SK-N-SH treated with all-trans-retinoic acid at 6 μM for 48 hours (cell line): Measurements from ENCODE around the gene DAW1.
"Not testable (repeated sequence)": the region's sequence is repeated elsewhere in the genome, so short reads cannot be mapped to it uniquely, and the experiment has no call there.

ENCODE experiments used
- ATAC-seq: fragments of 200-7000 bp; cut with Tn5 transposase; 3 replicates; pipeline ENCODE4 v1.9.1; 2020; ENCODE audit warnings: mild to moderate bottlenecking, moderate library complexity
- ARNTL ChIP-seq: fragments of 450-650 bp; formaldehyde crosslinking; IDR thresholded peaks from 2 replicates; pipeline ENCODE4 v1.5.0; 2020; ENCODE audit warnings: low read depth, mild to moderate bottlenecking, moderate library complexity, borderline replicate concordance
- BACH2 ChIP-seq: fragments of 250-450 bp; sonication (Bioruptor Pico); IDR thresholded peaks from 2 replicates; pipeline ENCODE4 v1.9.0; 2021; ENCODE audit warnings: mild to moderate bottlenecking, borderline replicate concordance
- CSDC2 ChIP-seq: fragments of 250-450 bp; sonication (Bioruptor Pico); IDR thresholded peaks from 2 replicates; pipeline ENCODE4 v1.5.0; 2020; ENCODE audit warnings: mild to moderate bottlenecking, moderate library complexity
- ESRRG ChIP-seq: fragments of 250-450 bp; sonication (Bioruptor Pico); IDR thresholded peaks from 2 replicates; pipeline ENCODE4 v1.6.1; 2021; ENCODE audit warnings: mild to moderate bottlenecking
- GLIS3 ChIP-seq: fragments of 250-450 bp; sonication (Bioruptor Pico); IDR thresholded peaks from 2 replicates; pipeline ENCODE4 v1.5.0; 2020; ENCODE audit warnings: mild to moderate bottlenecking, moderate library complexity
- ISL1 ChIP-seq: fragments of 250-450 bp; sonication (Bioruptor Pico); IDR thresholded peaks from 2 replicates; pipeline ENCODE4 v2.1.2; 2022; ENCODE audit warnings: mild to moderate bottlenecking, moderate library complexity
- OSR1 ChIP-seq: fragments of 250-450 bp; sonication (Bioruptor Pico); IDR thresholded peaks from 2 replicates; pipeline ENCODE4 v1.8.0; 2022; ENCODE audit warnings: moderate library complexity, mild to moderate bottlenecking, inconsistent platforms
- PPARA ChIP-seq: fragments of 250-450 bp; sonication (Bioruptor Pico); IDR thresholded peaks from 2 replicates; pipeline ENCODE4 v1.5.0; 2020; ENCODE audit warnings: mild to moderate bottlenecking, borderline replicate concordance
- RARB ChIP-seq: fragments of 250-450 bp; sonication (Bioruptor Pico); IDR thresholded peaks from 2 replicates; pipeline ENCODE4 v1.8.0; 2021; ENCODE audit warnings: mild to moderate bottlenecking, moderate library complexity
- SNAI2 ChIP-seq: fragments of 250-450 bp; sonication (Bioruptor Pico); IDR thresholded peaks from 2 replicates; pipeline ENCODE4 v1.5.0; 2020; ENCODE audit warnings: mild to moderate bottlenecking, moderate library complexity
- TCF4 ChIP-seq: fragments of 250-450 bp; sonication (Bioruptor Pico); IDR thresholded peaks from 2 replicates; pipeline ENCODE4 v1.8.0; 2021; ENCODE audit warnings: mild to moderate bottlenecking, moderate library complexity, borderline replicate concordance
- ZC3H10 ChIP-seq: fragments of 250-450 bp; sonication (Bioruptor Pico); IDR thresholded peaks from 2 replicates; pipeline ENCODE4 v1.5.1; 2021; ENCODE audit warnings: mild to moderate bottlenecking, moderate library complexity
- ZFP3 ChIP-seq: fragments of 250-450 bp; sonication (Bioruptor Pico); IDR thresholded peaks from 2 replicates; pipeline ENCODE4 v1.5.0; 2020; ENCODE audit warnings: mild to moderate bottlenecking, moderate library complexity
- ZFP30 ChIP-seq: fragments of 450-650 bp; formaldehyde crosslinking; IDR thresholded peaks from 2 replicates; pipeline ENCODE4 v1.5.0; 2022; ENCODE audit warnings: mild to moderate bottlenecking, moderate library complexity
- ZNF565 ChIP-seq: fragments of 450-650 bp; formaldehyde crosslinking; conservative IDR thresholded peaks from 2 replicates; pipeline ENCODE4 v1.5.0; 2020; ENCODE audit warnings: low read depth, mild to moderate bottlenecking, moderate library complexity
- ZNF70 ChIP-seq: fragments of 450-650 bp; formaldehyde crosslinking; IDR thresholded peaks from 2 replicates; pipeline ENCODE4 v1.5.0; 2020; ENCODE audit warnings: mild to moderate bottlenecking, moderate library complexity
- ZNF8 ChIP-seq: fragments of 450-650 bp; formaldehyde crosslinking; IDR thresholded peaks from 2 replicates; pipeline ENCODE4 v1.5.0; 2020; ENCODE audit warnings: mild to moderate bottlenecking, moderate library complexity
- TF ChIP-seq, protein P1 (sequence below): fragments of 250-450 bp; sonication (Bioruptor Pico); IDR thresholded peaks from 2 replicates; pipeline ENCODE4 v1.5.0; 2020; ENCODE audit warnings: mild to moderate bottlenecking, moderate library complexity
- TF ChIP-seq, protein P2 (sequence below): fragments of 250-450 bp; sonication (Bioruptor Pico); IDR thresholded peaks from 2 replicates; pipeline ENCODE4 v1.5.1; 2020; ENCODE audit warnings: low read depth, mild to moderate bottlenecking, moderate library complexity
- TF ChIP-seq, protein P3 (sequence below): fragments of 250-450 bp; sonication (Bioruptor Pico); IDR thresholded peaks from 2 replicates; pipeline ENCODE4 v1.8.0; 2020; ENCODE audit warnings: mild to moderate bottlenecking, moderate library complexity, borderline replicate concordance
- TF ChIP-seq, protein P4 (sequence below): fragments of 250-450 bp; sonication (Bioruptor Pico); IDR thresholded peaks from 2 replicates; pipeline ENCODE4 v1.5.1; 2021; ENCODE audit warnings: mild to moderate bottlenecking, moderate library complexity

DAW1 gene

DNA sequence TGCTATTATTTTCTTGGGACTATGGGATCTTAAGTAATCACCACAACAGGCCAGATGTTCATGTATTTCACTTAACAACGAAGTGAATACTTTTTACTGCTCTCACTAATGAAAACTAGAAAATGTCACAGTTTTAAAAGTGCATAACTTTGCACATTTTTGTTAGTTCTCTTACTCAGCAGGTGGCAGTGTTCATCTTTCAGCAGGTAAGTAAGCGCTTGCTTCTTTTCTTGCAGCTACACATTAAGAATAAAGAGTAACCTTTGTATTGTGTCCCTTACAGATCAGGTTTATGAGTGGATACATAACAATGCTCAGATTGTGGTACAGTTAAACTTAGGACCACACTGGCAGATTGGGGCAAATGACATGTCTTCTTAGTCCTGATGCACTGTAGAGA lies 61.0 kb downstream of the DAW1 start:
- no peak for ATAC-seq
- TF ChIP-seq ZNF70 (CRISPR knock-in tag) (no peak), ARNTL (CRISPR knock-in tag) (no peak), BACH2 (CRISPR knock-in tag) (no peak), SNAI2 (CRISPR knock-in tag) (no peak), TCF4 (no peak), GLIS3 (no peak), ZFP30 (CRISPR knock-in tag) (no peak), OSR1 (CRISPR knock-in tag) (no peak), ZC3H10 (CRISPR knock-in tag) (no peak), ESRRG (no peak), ZNF565 (CRISPR knock-in tag) (no peak), CSDC2 (CRISPR knock-in tag) (no peak), RARB (CRISPR knock-in tag) (no peak)
- TF ChIP-seq, protein P1, sequence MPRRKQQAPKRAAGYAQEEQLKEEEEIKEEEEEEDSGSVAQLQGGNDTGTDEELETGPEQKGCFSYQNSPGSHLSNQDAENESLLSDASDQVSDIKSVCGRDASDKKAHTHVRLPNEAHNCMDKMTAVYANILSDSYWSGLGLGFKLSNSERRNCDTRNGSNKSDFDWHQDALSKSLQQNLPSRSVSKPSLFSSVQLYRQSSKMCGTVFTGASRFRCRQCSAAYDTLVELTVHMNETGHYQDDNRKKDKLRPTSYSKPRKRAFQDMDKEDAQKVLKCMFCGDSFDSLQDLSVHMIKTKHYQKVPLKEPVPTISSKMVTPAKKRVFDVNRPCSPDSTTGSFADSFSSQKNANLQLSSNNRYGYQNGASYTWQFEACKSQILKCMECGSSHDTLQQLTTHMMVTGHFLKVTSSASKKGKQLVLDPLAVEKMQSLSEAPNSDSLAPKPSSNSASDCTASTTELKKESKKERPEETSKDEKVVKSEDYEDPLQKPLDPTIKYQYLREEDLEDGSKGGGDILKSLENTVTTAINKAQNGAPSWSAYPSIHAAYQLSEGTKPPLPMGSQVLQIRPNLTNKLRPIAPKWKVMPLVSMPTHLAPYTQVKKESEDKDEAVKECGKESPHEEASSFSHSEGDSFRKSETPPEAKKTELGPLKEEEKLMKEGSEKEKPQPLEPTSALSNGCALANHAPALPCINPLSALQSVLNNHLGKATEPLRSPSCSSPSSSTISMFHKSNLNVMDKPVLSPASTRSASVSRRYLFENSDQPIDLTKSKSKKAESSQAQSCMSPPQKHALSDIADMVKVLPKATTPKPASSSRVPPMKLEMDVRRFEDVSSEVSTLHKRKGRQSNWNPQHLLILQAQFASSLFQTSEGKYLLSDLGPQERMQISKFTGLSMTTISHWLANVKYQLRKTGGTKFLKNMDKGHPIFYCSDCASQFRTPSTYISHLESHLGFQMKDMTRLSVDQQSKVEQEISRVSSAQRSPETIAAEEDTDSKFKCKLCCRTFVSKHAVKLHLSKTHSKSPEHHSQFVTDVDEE: no peak

DNA sequence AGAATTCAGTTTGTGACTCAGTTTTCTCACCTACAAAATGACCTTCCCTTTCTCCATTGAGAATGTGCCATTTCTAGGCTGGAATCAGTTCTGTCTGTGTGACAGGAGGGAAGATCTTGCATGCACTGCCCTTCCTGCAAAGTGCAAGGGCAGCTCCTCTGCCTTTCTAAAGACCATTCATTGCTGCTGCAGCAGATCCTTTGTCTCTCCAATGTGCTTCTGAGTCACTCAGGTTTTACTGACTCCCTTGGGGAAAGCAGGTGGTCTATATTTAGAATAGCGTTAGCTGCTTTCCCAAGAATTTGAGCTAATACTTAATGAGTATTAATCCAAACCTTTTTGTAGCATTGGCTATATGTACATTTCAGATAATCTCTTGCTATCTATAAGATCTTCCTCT lies 62.5 kb downstream of the DAW1 start:
- no peak for TF ChIP-seq ZFP30 (CRISPR knock-in tag)
- TF ChIP-seq, protein P2, sequence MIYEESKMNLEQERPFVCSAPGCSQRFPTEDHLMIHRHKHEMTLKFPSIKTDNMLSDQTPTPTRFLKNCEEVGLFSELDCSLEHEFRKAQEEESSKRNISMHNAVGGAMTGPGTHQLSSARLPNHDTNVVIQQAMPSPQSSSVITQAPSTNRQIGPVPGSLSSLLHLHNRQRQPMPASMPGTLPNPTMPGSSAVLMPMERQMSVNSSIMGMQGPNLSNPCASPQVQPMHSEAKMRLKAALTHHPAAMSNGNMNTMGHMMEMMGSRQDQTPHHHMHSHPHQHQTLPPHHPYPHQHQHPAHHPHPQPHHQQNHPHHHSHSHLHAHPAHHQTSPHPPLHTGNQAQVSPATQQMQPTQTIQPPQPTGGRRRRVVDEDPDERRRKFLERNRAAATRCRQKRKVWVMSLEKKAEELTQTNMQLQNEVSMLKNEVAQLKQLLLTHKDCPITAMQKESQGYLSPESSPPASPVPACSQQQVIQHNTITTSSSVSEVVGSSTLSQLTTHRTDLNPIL (CRISPR knock-in tag): no peak
- TF ChIP-seq TCF4: no peak
- no peak for TF ChIP-seq ZNF8 (CRISPR knock-in tag)
- no peak for TF ChIP-seq GLIS3
- TF ChIP-seq, protein P3, sequence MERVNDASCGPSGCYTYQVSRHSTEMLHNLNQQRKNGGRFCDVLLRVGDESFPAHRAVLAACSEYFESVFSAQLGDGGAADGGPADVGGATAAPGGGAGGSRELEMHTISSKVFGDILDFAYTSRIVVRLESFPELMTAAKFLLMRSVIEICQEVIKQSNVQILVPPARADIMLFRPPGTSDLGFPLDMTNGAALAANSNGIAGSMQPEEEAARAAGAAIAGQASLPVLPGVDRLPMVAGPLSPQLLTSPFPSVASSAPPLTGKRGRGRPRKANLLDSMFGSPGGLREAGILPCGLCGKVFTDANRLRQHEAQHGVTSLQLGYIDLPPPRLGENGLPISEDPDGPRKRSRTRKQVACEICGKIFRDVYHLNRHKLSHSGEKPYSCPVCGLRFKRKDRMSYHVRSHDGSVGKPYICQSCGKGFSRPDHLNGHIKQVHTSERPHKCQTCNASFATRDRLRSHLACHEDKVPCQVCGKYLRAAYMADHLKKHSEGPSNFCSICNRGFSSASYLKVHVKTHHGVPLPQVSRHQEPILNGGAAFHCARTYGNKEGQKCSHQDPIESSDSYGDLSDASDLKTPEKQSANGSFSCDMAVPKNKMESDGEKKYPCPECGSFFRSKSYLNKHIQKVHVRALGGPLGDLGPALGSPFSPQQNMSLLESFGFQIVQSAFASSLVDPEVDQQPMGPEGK (CRISPR knock-in tag): no peak
- TF ChIP-seq RARB (CRISPR knock-in tag): no peak
- TF ChIP-seq, protein P4, sequence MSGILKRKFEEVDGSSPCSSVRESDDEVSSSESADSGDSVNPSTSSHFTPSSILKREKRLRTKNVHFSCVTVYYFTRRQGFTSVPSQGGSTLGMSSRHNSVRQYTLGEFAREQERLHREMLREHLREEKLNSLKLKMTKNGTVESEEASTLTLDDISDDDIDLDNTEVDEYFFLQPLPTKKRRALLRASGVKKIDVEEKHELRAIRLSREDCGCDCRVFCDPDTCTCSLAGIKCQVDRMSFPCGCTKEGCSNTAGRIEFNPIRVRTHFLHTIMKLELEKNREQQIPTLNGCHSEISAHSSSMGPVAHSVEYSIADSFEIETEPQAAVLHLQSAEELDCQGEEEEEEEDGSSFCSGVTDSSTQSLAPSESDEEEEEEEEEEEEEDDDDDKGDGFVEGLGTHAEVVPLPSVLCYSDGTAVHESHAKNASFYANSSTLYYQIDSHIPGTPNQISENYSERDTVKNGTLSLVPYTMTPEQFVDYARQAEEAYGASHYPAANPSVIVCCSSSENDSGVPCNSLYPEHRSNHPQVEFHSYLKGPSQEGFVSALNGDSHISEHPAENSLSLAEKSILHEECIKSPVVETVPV (CRISPR knock-in tag): no peak
- TF ChIP-seq CSDC2 (CRISPR knock-in tag): no peak
- TF ChIP-seq ESRRG: no peak
- ATAC-seq: no peak

DNA sequence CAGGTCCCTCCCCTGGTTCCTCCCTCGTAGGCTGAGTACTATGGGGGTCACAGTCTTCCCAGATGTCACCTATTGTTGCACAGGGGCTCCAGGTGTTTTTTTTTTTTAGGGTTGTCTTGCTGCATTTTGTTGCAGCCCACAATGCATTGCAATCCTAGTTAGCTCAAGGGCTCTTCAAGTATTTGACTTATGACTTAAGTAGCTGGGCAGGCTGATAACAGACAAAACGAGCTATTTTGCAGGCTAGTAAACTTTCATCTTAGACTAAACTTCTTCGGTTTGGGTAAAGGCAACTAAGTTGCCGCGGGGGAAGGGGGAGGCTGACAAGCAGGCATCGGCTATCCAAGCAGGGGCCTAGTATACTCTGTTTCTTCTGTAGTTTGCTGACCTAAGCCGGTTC lies 64.8 kb downstream of the DAW1 start:
- ATAC-seq: not testable (repeated sequence)

DNA sequence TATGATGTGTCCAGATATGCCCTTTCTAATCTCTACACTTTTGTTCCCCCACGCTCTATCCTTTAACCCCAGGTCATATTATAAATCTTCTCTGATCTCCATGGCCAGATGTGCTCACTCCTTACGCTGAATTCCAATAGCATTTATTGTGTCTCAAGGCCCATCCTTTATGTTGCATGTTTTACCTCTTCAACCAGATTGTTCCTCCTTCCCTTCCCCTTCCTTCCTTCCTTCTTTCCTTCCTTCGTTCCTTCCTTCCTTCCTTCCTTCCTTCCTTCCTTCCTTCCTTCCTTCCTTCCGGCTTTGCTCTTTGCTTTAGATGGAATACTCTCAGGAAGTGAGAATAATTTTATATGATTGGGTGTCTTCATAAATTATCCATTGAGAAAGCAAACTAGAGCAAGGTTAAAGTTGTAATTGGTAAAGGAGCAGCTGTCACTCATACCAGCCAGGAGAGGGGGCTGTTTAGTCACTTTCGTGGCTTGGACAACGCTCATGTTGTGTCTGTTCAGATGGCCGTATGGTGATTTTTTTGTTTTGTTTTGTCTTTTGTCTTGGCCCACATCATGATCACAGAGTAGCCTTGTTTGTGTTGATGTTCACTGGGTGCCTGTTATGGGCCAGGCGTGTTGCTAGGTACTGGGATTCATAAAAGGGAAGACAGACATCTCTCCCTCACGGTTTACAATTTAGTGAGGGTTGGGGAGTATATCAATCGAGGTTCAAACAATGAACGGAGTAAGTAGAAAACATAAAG lies 68.0 kb downstream of the DAW1 start:
- peak; percentile 96 for ATAC-seq

More for the DNA sequence above, 68.0 kb downstream of the DAW1 start:
- TF ChIP-seq BACH2 (CRISPR knock-in tag) (no peak), SNAI2 (CRISPR knock-in tag) (no peak), ZFP3 (CRISPR knock-in tag) (no peak), ESRRG (no peak), ZC3H10 (CRISPR knock-in tag) (no peak), PPARA (no peak), GLIS3 (no peak), OSR1 (CRISPR knock-in tag) (no peak), ZFP30 (CRISPR knock-in tag) (no peak), ISL1 (CRISPR knock-in tag) (no peak)
- TF ChIP-seq, protein P1: no peak
